Adrenal gland (tissue), 19 donors: Measurements from ENCODE around the gene TMEM169. TPM values are rescaled to one million over a fixed set of nuclear protein-coding genes. Genes with fewer than 3 reads are reported as not detected.

Experiments
- DNase-seq, 7 donors: peaks; one replicate each; pipeline ENCODE4 v3.0.0-alpha.2; 2019 to 2020
- H3K27ac ChIP-seq, 5 donors: fragments of 200-600 bp; sonication (generic) in 4 of 5; 1 replicate in 3 of 5; 2 replicates in 2 of 5; pipeline versions ENCODE4 v1.5.1 to v1.8.0; 2016 to 2020; ENCODE audit warnings: mild to moderate bottlenecking in 1 of 5
- H3K27me3 ChIP-seq: fragments of 200-600 bp; 2 replicates; pipeline ENCODE4 v1.8.0; 2021
- H3K36me3 ChIP-seq, 2 donors: fragments of 200-600 bp; replicated peaks in 1 of 2; 1 replicate in 1 of 2; 2 replicates in 1 of 2; pipeline versions ENCODE4 v1.5.1 to v1.8.0; 2018 to 2022
- H3K4me1 ChIP-seq, 2 donors: fragments of 200-600 bp; replicated peaks in 1 of 2; 1 replicate in 1 of 2; 2 replicates in 1 of 2; pipeline versions ENCODE4 v1.5.1 to v1.8.0; 2018 to 2021
- H3K4me3 ChIP-seq, 4 donors: fragments of 200-600 bp; sonication (generic) in 3 of 4; one replicate each; pipeline ENCODE4 v1.5.1; 2016 to 2018
- H3K9me3 ChIP-seq, 3 donors: fragments of 200-600 bp; sonication (generic) in 1 of 3; replicated peaks in 1 of 3; 1 replicate in 2 of 3; 2 replicates in 1 of 3; pipeline versions ENCODE4 v1.5.1 to v1.8.0; 2016 to 2021
- POLR2A ChIP-seq, 2 donors: fragments of 450-650 bp; IDR thresholded peaks; one replicate each; pipeline ENCODE4 v1.6.1; 2017; ENCODE audit warnings: antibody characterized with exemption in 2 of 2, mild to moderate bottlenecking in 2 of 2, moderate library complexity in 1 of 2
- WGBS, 4 donors: extraction: QIAGEN DNeasy Blood & Tissue Kit in 2 of 4; methylation state at CpG; one replicate each; pipeline versions ENCODE4 v1.1.5 to v1.1.7; 2013 to 2017; 5-methylcytosine and 5-hydroxymethylcytosine counted together
- intact Hi-C, 2 donors: fragments of 100-400 bp; cut with DNase I; formaldehyde crosslinking; loops; one replicate each; pipeline versions ENCODE4 v1.14.1 to v1.15.0; 2022 to 2023
- long read RNA-seq, 10 donors: library from polyadenylated mRNA in 3 of 10; unstranded in 2 of 10; stranded (forward) in 1 of 10; transcript quantifications; one replicate each; pipeline ENCODE4 v2.0.0 and lab custom pipeline, GENCODE V29; 2021 to 2026
- polyA plus RNA-seq, 3 donors: library from polyadenylated mRNA; stranded (reverse); fragments of 200-250 nt in 2 of 3; fragments of 350-450 nt in 1 of 3; fragmentation: Illumina TruSeq in 1 of 3; extraction: RNeasy Lipid Tissue Mini Kit (QIAGEN cat#74804) in 1 of 3; gene quantifications; one replicate each; pipeline ENCODE4 v1.2.3, GENCODE V29; 2013 to 2014
- total RNA-seq, 9 donors: library from RNA; depleted of rRNA in 4 of 9; stranded (reverse); fragments of >200 nt in 4 of 9; fragments of 120-200 nt in 1 of 9; fragmentation: NEBNext Ultra II Directional in 1 of 9; extraction: Animal tissue kit (Norgen Biotek cat#: 25700) in 1 of 9; gene quantifications; one replicate each; pipeline versions ENCODE4 v1.1.0 to v1.2.4, GENCODE V29; 2013 to 2023
- TF ChIP-seq, protein P1 (sequence below), 6 experiments: fragments of 450-650 bp in 4 of 6; fragments of 200-600 bp in 2 of 6; sonication (generic) in 1 of 6; IDR thresholded peaks; 1 replicate in 5 of 6; 2 replicates in 1 of 6; pipeline versions ENCODE4 v1.5.1 to v1.8.0; 2016 to 2021; ENCODE audit warnings: antibody characterized with exemption in 6 of 6, mild to moderate bottlenecking in 2 of 6, moderate library complexity in 1 of 6
- donor health status: healthy with polysubstance abuse.
- donor health status: Bipolar disorder and iron deficiency.
- donor health status: DM: yes; HTN: yes; CAD: no.
- donor health status: DM: no; HTN: no; CAD: no.
- donor health status: DM: no; HTN: no; CAD: no.
- donor health status: DM: yes; HTN: yes; CAD: no.

TMEM169 gene, protein sequence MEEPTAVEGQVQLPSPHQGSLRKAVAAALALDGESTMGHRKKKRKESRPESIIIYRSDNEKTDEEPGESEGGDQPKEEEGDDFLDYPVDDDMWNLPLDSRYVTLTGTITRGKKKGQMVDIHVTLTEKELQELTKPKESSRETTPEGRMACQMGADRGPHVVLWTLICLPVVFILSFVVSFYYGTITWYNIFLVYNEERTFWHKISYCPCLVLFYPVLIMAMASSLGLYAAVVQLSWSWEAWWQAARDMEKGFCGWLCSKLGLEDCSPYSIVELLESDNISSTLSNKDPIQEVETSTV
- total RNA-seq (1 to 10 TPM in 3 of 9 donors, under 1 TPM in 6; 0.12 to 2.3 (median 0.72) TPM), polyA plus RNA-seq (1 to 10 TPM in 1 of 3 donors, under 1 TPM in 2; 0.24 to 1.2 (median 0.88) TPM)
- long read RNA-seq, donor 1, result 0 reads
- long read RNA-seq, donor 2, result 0 reads
- long read RNA-seq, donor 3, result 0 reads
- long read RNA-seq, donor 4, result 0 reads
- long read RNA-seq, donor 5, result 0 reads
- long read RNA-seq, donor 6, result 0 reads
- long read RNA-seq, donor 7, partial matches to known transcripts, result 0 of 1 reads
- long read RNA-seq, donor 7, other reads (novel, unspliced or antisense), result 0 of 1 reads
- long read RNA-seq, donor 8, partial matches to known transcripts, result 0 of 1 reads
- long read RNA-seq, donor 8, other reads (novel, unspliced or antisense), result 0 of 1 reads
- long read RNA-seq, donor 9, partial matches to known transcripts, result 0 of 1 reads
- long read RNA-seq, donor 9, other reads (novel, unspliced or antisense), result 0 of 1 reads
- long read RNA-seq, donor 10, result 0 reads

DNA sequence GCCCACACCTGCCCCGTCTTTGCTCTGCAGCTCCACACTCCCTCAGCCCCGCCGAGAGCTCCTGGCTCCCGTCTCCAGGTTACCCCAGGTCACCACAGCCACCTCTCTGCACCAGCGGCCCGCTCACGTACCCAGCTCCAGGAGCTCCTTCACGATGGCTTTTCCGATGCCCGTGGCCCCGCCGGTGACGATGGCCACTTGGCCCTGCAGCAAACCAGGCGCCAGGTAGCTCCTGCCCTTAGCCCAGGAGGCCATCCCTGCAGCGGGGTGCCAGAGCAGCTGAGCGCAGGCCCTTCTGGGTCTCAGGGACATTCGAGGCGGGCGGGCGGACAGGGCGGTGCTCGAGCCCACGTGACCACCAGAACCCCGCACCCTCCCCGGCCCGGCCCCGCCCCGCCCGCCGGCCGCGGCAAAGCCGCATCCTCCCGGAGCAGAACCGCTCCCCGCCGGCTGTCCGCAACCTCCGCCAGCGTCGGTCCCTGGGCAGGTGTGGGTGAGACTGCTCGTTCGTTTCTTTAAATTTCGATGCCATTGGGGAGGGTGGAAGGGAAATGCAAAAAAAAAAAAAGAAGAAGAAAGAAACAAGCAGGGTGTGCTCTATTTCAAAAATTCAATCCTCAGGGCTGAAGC, at the start of gene TMEM169, which contains the start of gene PECR:
Gene TMEM169 (plus strand): TSS at position 433 of the 630 bp plus-strand sequence. CDS start 14,045 bp downstream, outside the sequence.
Gene PECR (minus strand): TSS at position 323 of the 630 bp plus-strand sequence. CDS start 68 bp downstream, at position 255.
- intact Hi-C loops, result no loop called here
- H3K36me3 ChIP-seq, result no peaks in the 10 kb centered on the region
- H3K4me3 ChIP-seq, result peak within 1 kb of the TSS in 3 of 4 donors; percentile 10 to 66 (median 54)
- peak within 1 kb of the TSS in 2 of 5 donors; percentile 23 to 39 for H3K27ac ChIP-seq
- H3K4me1 ChIP-seq, result peaks cover 7 to 10% of the 10 kb centered on the region in 2 donors
- 0 to 2% (median 1%) methylated on average over 15 to 44 of the region's 44 CpGs for WGBS, 4 donors
- TF ChIP-seq, protein P1, sequence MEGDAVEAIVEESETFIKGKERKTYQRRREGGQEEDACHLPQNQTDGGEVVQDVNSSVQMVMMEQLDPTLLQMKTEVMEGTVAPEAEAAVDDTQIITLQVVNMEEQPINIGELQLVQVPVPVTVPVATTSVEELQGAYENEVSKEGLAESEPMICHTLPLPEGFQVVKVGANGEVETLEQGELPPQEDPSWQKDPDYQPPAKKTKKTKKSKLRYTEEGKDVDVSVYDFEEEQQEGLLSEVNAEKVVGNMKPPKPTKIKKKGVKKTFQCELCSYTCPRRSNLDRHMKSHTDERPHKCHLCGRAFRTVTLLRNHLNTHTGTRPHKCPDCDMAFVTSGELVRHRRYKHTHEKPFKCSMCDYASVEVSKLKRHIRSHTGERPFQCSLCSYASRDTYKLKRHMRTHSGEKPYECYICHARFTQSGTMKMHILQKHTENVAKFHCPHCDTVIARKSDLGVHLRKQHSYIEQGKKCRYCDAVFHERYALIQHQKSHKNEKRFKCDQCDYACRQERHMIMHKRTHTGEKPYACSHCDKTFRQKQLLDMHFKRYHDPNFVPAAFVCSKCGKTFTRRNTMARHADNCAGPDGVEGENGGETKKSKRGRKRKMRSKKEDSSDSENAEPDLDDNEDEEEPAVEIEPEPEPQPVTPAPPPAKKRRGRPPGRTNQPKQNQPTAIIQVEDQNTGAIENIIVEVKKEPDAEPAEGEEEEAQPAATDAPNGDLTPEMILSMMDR (IDR thresholded peaks at IDR 0.05), result no peak
- peak in 1 of 2 donors; percentile 53 for TF ChIP-seq POLR2A (IDR thresholded peaks at IDR 0.05)
- no peaks in the 10 kb centered on the region for H3K9me3 ChIP-seq
- peak; percentile 80 to 91 (median 86) for DNase-seq
- no peaks in the 10 kb centered on the region for H3K27me3 ChIP-seq

DNA sequence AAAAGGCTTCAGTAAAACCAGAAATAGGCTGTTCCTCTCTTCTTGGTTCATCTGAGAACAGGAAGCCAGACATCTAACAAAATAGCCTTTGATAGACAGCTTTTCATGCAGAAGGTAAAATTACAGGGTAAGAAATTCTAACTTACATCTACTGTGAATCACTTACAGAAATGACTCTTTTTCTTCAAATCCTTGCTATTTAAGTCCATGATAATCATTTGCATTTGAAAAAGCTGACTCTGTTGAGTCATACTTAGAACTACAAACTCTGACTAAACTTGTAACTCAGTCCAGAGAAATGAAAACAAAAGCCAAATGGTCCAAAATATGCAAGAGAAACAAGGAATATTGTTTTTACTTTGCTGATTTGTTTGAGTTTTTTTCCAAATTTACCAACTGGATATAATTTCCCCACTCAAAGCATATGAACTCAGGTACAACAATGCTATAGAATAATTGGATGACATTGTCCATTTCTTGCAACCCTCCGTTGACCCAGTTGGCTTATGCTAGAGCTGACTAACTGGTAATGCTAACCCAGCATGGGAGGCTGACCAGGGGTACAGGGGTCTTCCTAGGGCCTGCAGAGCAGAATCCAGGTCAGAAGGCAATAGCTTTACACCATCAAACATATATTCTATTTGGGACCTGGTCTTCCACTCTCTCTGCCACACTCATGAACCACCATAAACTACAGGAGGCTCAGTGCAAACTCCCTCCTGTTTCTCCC, 49.6 kb upstream of the TMEM169 start:
- Histone ChIP-seq H3K27ac (no peak overlapping the region), H3K36me3 (no peaks in the 10 kb centered on the region), H3K27me3 (no peaks in the 10 kb centered on the region), H3K4me3 (no peak overlapping the region), H3K4me1 (peaks cover 0 to 6% of the 10 kb centered on the region in 2 donors), H3K9me3 (no peaks in the 10 kb centered on the region)
- 92 to 96% (median 94%) methylated on average over 1 of the region's 1 CpG for WGBS, 4 donors
- intact Hi-C loops, result no loop called here
- DNase-seq, result no peak
- TF ChIP-seq POLR2A (IDR thresholded peaks at IDR 0.05), result no peak
- TF ChIP-seq, protein P1 (IDR thresholded peaks at IDR 0.05), result no peak

DNA sequence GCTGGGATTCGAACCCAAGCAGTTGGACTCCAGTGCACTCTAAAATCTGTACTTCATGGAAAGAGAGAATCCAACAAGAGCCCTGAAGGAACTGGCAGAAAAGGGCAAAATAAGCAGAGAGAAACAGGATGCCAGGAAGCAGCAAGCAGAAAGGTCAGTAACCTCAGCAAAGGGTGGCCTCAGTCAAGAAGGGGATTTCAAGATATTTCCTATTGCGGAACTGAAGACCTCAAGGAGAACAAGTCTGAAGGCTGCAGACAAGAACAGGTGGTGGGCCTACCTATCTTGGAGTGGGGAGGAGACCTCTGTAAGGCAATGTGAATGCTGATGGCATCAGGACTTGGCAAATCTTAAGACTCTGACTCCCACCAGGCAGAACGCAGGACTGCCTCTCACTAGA, 48.3 kb upstream of the TMEM169 start:
- Histone ChIP-seq H3K27ac (no peak overlapping the region), H3K27me3 (no peaks in the 10 kb centered on the region), H3K4me1 (peaks cover 0 to 6% of the 10 kb centered on the region in 2 donors), H3K36me3 (no peaks in the 10 kb centered on the region), H3K9me3 (no peaks in the 10 kb centered on the region), H3K4me3 (no peak overlapping the region)
- TF ChIP-seq, protein P1 (IDR thresholded peaks at IDR 0.05), result no peak
- TF ChIP-seq POLR2A (IDR thresholded peaks at IDR 0.05), result no peak
- 94 to 99% (median 96%) methylated on average over 2 to 3 of the region's 3 CpGs for WGBS, 4 donors
- intact Hi-C loops, result no loop called here
- no peak for DNase-seq
